Heart left ventricle (tissue), 16 donors: ENCODE data around the gene CAMTA2. TPM values are rescaled to one million over a fixed set of nuclear protein-coding genes. Genes with fewer than 3 reads are reported as not detected.

Experiments used
- ATAC-seq, 4 donors: fragments of 200-7000 bp; cut with Tn5 transposase; one replicate each; pipeline ENCODE4 v1.9.1; 2020 to 2022; ENCODE audit warnings: moderate library complexity in 4 of 4, mild to moderate bottlenecking in 3 of 4, moderate number of reproducible peaks in 1 of 4
- DNase-seq, 5 donors: peaks; one replicate each; pipeline ENCODE4 v3.0.0-alpha.2; 2020
- H3K27ac ChIP-seq, 12 donors: fragments of 200-600 bp; sonication (generic) in 4 of 12; one replicate each; pipeline versions ENCODE4 v1.5.0 to v1.8.0; 2016 to 2022; ENCODE audit warnings: mild to moderate bottlenecking in 2 of 12
- H3K27me3 ChIP-seq, 9 donors: fragments of 200-600 bp; sonication (generic) in 2 of 9; one replicate each; pipeline versions ENCODE4 v1.5.1 to v1.8.0; 2016 to 2022; ENCODE audit warnings: mild to moderate bottlenecking in 3 of 9
- H3K36me3 ChIP-seq, 9 donors: fragments of 200-600 bp; sonication (generic) in 2 of 9; one replicate each; pipeline versions ENCODE4 v1.5.0 to v1.8.0; 2018 to 2022; ENCODE audit warnings: mild to moderate bottlenecking in 2 of 9
- H3K4me1 ChIP-seq, 12 donors: fragments of 200-600 bp; sonication (generic) in 4 of 12; one replicate each; pipeline versions ENCODE4 v1.5.0 to v1.8.0; 2016 to 2022; ENCODE audit warnings: mild to moderate bottlenecking in 3 of 12
- H3K4me3 ChIP-seq, 12 donors: fragments of 200-600 bp; sonication (generic) in 4 of 12; one replicate each; pipeline versions ENCODE4 v1.5.0 to v1.8.0; 2017 to 2022; ENCODE audit warnings: mild to moderate bottlenecking in 9 of 12, moderate library complexity in 4 of 12
- H3K9me3 ChIP-seq, 12 donors: fragments of 200-600 bp; sonication (generic) in 4 of 12; one replicate each; pipeline versions ENCODE4 v1.5.0 to v1.8.0; 2016 to 2022; ENCODE audit warnings: mild to moderate bottlenecking in 1 of 12
- POLR2A ChIP-seq, 2 donors: fragments of 450-650 bp; IDR thresholded peaks; one replicate each; pipeline ENCODE4 v1.6.1; 2017; ENCODE audit warnings: antibody characterized with exemption in 2 of 2, mild to moderate bottlenecking in 2 of 2, moderate library complexity in 2 of 2
- whole genome bisulfite sequencing, 4 donors: extraction: QIAGEN DNeasy Blood & Tissue Kit in 2 of 4; methylation state at CpG; one replicate each; pipeline versions ENCODE4 v1.1.5 to v1.1.7; 2013 to 2018; 5-methylcytosine and 5-hydroxymethylcytosine counted together
- intact Hi-C, 10 donors: fragments of 100-400 bp; cut with DNase I; formaldehyde crosslinking; loops; one replicate each; pipeline versions ENCODE4 v1.11.1 to v1.14.2; 2022
- polyA plus RNA-seq, 2 donors: library from polyadenylated mRNA; stranded (reverse); fragments of 200-250 nt; gene quantifications; one replicate each; pipeline ENCODE4 v1.2.3, GENCODE V29; 2013
- total RNA-seq, 9 donors: library from RNA; depleted of rRNA in 2 of 9; stranded (reverse); fragments of >200 nt in 2 of 9; fragmentation: NEBNext Ultra II Directional in 3 of 9; extraction: Animal tissue kit (Norgen Biotek cat#: 25700) in 3 of 9; gene quantifications; one replicate each; pipeline versions ENCODE4 v1.1.0 to v1.2.4, GENCODE V29; 2016 to 2023
- TF ChIP-seq, protein P1 (sequence below), 12 donors: fragments of 200-600 bp; sonication (generic) in 4 of 12; IDR thresholded peaks; one replicate each; pipeline versions ENCODE4 v1.5.0 to v1.8.0; 2018 to 2022; ENCODE audit warnings: antibody characterized with exemption in 12 of 12, mild to moderate bottlenecking in 5 of 12
- donor health status: ischemic (EF 13 %, LVEDD 7.1; RV severe dilation, severe dysfunction).
- donor health status: healthy with polysubstance abuse.
- donor health status: DM: no; HTN: yes; CAD: no.
- donor health status: DM: no; HTN: no; CAD: no.
- donor health status: ischemic (EF 25% LVEDD 6.9; RV normal size, moderate dysfunction).
- donor health status: ischemic (EF 25% LVEDD 5.7; RV mildly dilated, moderate dysfunction).
- donor health status: healthy.
- donor health status: DM: yes; HTN: yes; CAD: no.
- donor health status: ischemic (EF 35%, LVEDD 5.7; RV mildly dilated, moderate dysfunction).
- donor health status: nonischemic (EF 11% LVEDD 7.7; RV severe dilation, severe dysfunction).
- donor health status: DM: yes; HTN: yes; CAD: no.
- donor health status: PGD.
- donor health status: ischemic (EF 29% LVEDD 5.4; RV normal size, mild dysfunction).
- donor health status: nonischemic (EF 23%, LVEDD 6.1; RV moderate dilation, normal function).

The CAMTA2 gene
- total and polyA plus RNA-seq, 11 donors = 25.2 to 108 (median 33.7) TPM

DNA sequence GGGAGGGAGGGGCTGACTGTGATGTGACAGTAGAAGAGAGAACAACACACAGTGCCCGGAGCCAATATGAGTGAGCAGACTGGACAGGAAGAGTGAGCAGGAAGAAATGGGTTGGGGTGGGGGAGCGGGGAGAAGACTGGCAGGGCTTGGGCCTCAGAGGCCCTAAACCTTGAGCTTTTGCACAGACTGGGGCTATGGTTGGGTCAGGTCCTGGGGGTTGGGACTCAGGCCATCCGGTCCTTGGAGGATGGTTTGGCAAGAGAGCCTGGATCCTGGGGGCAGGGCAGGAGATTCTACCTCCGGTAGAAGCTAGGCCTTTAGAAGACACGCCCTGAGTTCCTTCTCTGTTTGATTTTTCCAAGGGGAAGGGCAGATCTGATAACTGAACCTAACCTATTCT lies 1.1 kb downstream of the CAMTA2 start:
- TF ChIP-seq POLR2A (IDR thresholded peaks at IDR 0.05) = no peak
- Histone ChIP-seq H3K9me3 (no peaks in the 10 kb centered on the region), H3K27ac (peak overlapping the region; percentile 77 to 97 (median 93)), H3K4me1 (peaks cover 0 to 32% (median 23%) of the 10 kb centered on the region in 12 donors), H3K36me3 (peaks cover 0 to 43% (median 32%) of the 10 kb centered on the region in 9 donors), H3K27me3 (no peaks in the 10 kb centered on the region), H3K4me3 (peak overlapping the region; percentile 49 to 95 (median 76))
- DNase-seq = peak in 1 of 5 donors; percentile 39
- intact Hi-C loops = loop anchor here (2.0 to 10.0 kb wide), 9 partner anchors 18 to 249 kb away; partner anchors contain the start of genes GP1BA (in 2 of the 10), CXCL16 (in 1 of the 10), PFN1 (in 1 of the 10) and ZMYND15 (in 1 of the 10)
- 23 to 46% (median 31%) methylated on average over 5 of the region's 5 CpGs for WGBS, 4 donors
- ATAC-seq = peak in 3 of 4 donors; percentile 1 to 29 (median 6)

DNA sequence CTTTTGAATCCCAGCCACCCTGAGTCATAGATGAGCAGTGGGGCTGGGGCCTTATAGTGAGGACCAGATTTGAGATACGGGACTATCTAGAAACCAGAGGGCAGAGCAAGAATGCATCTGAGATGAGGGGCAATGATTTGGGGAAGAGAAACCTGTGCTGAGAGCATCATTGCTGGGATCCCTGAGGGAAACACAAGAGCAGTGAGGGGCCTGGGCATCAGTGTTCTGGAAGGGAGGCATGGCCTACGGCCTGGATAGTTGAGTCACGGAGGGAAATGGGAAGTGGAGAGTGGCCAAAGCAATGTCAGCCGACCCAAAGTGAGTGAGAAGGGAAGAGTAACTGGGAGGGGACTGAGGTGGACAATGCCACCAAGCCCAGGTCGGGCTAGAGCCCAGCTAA lies 5.2 kb downstream of the CAMTA2 start:
- DNase-seq = no peak
- ATAC-seq = no peak
- Histone ChIP-seq H3K4me1 (peaks cover 0 to 55% (median 13%) of the 10 kb centered on the region in 12 donors), H3K4me3 (no peak overlapping the region), H3K27me3 (no peaks in the 10 kb centered on the region), H3K9me3 (no peaks in the 10 kb centered on the region), H3K36me3 (peaks cover 0 to 76% (median 68%) of the 10 kb centered on the region in 9 donors), H3K27ac (no peak overlapping the region)
- TF ChIP-seq POLR2A (IDR thresholded peaks at IDR 0.05) = no peak
- TF ChIP-seq, protein P1, sequence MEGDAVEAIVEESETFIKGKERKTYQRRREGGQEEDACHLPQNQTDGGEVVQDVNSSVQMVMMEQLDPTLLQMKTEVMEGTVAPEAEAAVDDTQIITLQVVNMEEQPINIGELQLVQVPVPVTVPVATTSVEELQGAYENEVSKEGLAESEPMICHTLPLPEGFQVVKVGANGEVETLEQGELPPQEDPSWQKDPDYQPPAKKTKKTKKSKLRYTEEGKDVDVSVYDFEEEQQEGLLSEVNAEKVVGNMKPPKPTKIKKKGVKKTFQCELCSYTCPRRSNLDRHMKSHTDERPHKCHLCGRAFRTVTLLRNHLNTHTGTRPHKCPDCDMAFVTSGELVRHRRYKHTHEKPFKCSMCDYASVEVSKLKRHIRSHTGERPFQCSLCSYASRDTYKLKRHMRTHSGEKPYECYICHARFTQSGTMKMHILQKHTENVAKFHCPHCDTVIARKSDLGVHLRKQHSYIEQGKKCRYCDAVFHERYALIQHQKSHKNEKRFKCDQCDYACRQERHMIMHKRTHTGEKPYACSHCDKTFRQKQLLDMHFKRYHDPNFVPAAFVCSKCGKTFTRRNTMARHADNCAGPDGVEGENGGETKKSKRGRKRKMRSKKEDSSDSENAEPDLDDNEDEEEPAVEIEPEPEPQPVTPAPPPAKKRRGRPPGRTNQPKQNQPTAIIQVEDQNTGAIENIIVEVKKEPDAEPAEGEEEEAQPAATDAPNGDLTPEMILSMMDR (IDR thresholded peaks at IDR 0.05) = no peak
- intact Hi-C loops = loop anchor here in 7 of 10 donors (5.0 to 10.0 kb wide), 2 partner anchors 48 to 80 kb away; partner anchors contain the start of gene GP1BA (in 2 of the 7)
- 63 to 78% (median 71%) methylated on average over 5 of the region's 5 CpGs for WGBS, 4 donors

DNA sequence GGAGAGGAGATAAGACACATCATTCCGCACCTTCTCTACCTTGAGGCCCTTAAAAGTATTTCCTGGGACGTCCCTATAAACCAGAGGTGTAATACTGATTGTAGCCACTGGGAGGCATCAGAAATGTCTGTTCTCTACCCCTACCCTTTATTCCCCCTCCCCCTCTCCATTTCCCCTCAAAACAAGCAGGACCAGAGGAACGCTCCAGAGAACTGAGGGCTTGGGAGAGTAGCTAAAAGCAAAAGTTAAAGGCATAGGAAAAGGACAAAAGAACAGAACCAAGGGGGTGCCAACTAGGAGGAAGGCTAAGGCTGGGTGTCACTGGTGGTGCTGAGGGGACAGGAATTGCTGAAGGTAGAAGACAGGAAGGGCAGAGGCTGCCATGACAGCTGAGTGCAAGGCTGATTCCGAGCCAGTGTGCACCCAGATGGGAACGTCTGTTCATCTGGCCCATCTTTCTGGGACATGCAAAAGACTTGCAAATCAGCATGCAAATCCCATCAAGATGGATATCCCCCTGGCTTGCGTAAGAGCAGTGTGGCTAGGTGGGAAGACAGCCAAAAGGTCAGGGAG lies 6.7 kb downstream of the CAMTA2 start:
- intact Hi-C loops = loop anchor here in 8 of 10 donors (2.0 to 10.0 kb wide), 3 partner anchors 46 to 82 kb away; partner anchors contain the start of gene GP1BA (in 2 of the 8)

DNA sequence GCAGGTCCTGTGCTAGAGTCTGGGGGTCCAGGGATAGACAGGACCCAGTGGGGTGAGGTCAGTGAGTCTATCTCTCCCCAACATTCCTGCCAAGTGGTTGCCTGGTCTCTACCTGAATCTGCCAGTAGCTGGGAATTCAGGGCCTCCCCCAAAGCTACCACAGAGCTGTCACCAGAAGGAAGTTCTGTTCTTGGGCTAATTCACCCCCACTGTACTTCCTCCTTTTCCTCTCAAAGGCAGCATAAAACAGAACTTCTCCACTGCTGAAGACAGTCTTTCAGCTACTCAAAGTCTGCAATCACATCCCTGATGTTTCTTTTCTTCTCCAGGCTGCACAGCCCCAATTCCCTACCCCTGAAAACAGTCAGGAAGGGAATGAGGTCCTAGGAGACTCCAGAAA lies 8.7 kb downstream of the CAMTA2 start:
- no peaks in the 10 kb centered on the region for H3K9me3 ChIP-seq
- DNase-seq (no peak), ATAC-seq (peak in 1 of 4 donors; percentile 6)
- peaks cover 0 to 51% (median 12%) of the 10 kb centered on the region in 12 donors for H3K4me1 ChIP-seq
- peak overlapping the region in 1 of 12 donors; percentile 58 for H3K27ac ChIP-seq
- TF ChIP-seq POLR2A (IDR thresholded peaks at IDR 0.05) = no peak
- TF ChIP-seq, protein P1 (IDR thresholded peaks at IDR 0.05) = no peak
- no peak overlapping the region for H3K4me3 ChIP-seq
- peaks cover 0 to 96% (median 83%) of the 10 kb centered on the region in 9 donors for H3K36me3 ChIP-seq
- intact Hi-C loops = loop anchor here in 2 of 10 donors (2.0 to 5.0 kb wide), 2 partner anchors 41 to 84 kb away; no protein-coding TSS in a partner anchor
- H3K27me3 ChIP-seq = no peaks in the 10 kb centered on the region

More for the DNA sequence above, 6.7 kb downstream of the CAMTA2 start:
- no peak overlapping the region for H3K27ac ChIP-seq
- WGBS, 4 donors = 39 to 42% (median 40%) methylated on average over 6 of the region's 6 CpGs
- TF ChIP-seq, protein P1 (IDR thresholded peaks at IDR 0.05) = peak; percentile 62 to 77 (median 68)
- TF ChIP-seq POLR2A (IDR thresholded peaks at IDR 0.05) = no peak
- DNase-seq = no peak
- peak in 3 of 4 donors; percentile 48 to 59 (median 53) for ATAC-seq
- H3K4me1 ChIP-seq = peaks cover 0 to 43% (median 1%) of the 10 kb centered on the region in 12 donors
- H3K27me3 ChIP-seq = no peaks in the 10 kb centered on the region
- no peak overlapping the region for H3K4me3 ChIP-seq
- no peaks in the 10 kb centered on the region for H3K9me3 ChIP-seq
- H3K36me3 ChIP-seq = peaks cover 0 to 91% (median 81%) of the 10 kb centered on the region in 9 donors
